ENCODE results near the gene SLX4IP.
"Not testable (repeated sequence)": the region's sequence is repeated elsewhere in the genome, so short reads cannot be mapped to it uniquely, and the experiment has no call there.

The SLX4IP gene

DNA sequence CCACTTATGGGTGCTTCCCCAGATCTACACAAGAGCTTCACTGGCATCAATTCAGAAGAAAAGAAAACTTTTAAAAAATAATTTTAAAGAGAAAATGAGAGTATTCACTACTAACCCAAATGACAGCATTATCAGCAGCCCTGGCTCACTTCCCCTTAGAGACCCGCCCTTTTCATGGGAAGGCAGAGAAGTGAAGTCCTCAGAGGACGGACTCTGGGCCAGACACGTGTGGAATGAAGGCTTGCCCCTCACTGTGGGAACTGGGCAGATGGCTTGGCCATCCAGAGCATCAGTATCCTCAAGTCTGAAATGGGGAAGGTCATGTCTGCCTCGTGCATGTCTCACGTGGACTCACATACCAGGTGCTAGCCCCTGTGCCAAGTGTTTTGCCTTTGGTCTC is 175.1 kb downstream of the SLX4IP start:
- DNase-seq: no peak

DNA sequence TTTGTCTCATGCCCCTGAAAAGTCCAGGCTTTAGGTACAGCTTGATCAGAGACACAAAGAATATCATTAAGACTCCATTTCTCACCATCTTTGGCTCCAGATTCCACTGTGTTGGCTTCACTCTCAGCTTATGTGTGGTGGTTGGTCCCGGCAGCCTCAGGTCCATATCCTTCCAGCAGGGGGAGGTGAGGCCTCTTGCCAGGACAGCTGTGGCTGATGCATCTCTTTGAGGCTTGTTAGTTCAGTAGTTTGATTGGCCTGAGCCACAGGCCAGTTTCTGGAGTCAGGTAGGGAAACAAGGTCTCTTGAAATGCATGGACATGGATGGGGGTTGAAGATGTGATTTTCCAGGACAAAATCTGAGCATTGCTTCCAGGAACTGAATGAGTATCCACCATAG is 176.3 kb downstream of the SLX4IP start:
- DNase-seq: no peak

DNA sequence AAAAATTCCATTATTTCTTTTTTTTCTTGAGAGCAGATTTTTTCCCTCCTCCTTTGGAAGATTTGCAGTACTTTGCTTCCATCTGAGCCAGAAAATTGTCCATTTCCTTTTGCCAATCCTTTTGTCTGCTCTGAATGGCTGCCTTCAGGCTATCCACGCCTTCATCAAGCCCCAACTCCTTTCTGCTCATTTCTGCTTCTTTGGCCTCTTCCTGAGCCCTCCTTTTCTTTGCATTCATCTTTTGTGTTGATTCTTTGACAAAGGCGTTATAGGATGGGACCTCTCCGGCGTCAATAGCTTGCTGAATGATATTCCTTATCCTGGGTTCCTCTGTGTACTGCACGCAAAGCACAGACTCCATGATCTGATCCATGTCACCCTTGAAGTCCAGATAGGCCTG is 178.3 kb downstream of the SLX4IP start:
- DNase-seq: not testable (repeated sequence)

DNA sequence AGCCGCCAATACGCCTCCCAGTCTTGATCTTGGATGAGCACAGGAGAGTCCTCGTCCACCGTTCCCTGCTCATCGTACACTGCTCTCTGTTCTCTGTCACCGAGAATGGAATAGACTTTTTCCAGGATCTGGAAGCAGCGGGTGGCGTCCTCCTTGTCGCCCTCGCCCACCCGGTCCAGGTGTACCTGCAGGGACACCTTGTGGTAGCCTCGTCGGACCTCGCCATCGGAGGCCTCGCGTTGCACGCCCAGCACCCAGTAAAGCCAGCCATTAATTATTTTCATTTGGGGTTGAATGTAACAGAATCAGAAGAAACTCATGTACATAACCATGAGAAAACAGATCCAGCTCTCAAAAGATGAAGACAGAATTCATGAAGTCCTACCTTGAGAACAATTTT is 178.8 kb downstream of the SLX4IP start:
- no peak for DNase-seq

DNA sequence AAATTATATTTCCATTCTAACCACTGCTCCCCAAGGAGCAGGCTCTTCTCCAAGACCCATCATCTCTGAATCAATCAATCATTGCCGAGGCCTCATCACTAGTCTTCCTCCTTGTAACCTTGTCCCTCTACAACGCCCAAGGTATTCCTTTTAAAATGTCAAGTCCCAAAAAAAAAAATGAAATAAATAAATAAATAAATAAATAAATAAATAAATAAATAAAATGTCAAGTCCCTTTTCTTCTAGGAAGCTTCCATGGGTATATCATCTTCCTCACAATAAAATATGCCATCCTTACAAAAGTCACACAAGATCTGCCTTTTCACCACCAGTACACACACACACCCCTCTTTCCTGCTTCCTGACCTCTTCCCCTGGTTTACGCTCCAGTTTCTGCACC is 181.1 kb downstream of the SLX4IP start:
- DNase-seq: no peak

DNA sequence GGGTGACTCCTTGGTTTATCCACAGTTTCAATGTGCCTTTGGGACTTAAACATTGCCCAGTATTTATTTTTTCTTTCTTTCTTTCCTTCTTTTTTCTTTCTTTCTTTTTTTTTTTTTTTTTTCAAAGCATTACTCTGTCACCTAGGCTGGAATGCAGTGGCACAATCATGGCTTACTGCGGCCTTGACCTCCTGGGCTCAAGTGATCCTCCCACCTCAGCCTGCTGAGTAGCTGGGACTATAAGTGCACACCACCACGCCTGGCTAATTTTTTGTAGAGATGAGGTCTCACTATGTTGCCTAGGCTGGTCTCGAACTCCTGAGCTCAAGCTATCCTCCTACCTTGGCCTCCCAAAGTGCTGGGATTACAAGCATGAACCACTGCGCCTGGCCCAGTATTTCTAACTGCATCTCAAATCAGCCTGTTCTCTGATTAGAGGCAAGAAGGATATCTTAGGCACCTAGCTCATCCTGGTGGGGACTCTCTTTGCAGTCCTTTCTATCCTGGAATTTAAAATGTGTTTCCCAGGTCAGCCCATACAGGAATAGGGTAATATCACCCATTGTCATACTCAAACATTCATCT is 182.5 kb downstream of the SLX4IP start:
- not testable (repeated sequence) for DNase-seq

DNA sequence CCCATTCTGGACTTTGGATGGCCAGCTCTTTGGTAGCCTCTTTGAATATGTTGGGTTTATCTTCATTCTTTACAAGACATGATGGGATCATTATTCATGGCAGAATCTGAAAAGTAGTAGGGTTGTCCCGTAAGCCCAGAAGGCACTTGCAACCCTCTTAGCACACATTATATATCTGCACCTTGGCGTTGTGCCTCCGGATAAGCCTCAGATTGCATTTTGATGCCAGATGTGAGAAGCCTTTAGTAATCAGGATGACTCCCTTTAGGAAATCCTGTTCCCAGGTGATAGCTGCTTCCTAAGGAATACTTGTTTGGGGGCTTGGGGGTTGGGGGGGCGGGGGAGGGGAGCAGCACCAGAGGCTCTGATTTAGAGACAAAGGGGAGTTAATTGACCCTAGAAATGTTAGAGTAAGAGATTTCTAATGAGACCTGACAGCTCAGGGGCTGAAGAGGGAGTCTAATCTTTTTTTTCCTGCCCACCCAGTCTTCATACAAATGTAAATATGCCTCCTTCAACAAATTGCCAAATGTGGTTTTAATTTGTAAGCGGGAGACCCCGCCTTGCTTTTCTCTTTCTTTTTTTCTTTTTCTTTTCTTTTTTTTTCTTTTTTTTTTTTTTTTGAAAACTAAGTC is 183.6 kb downstream of the SLX4IP start:
- DNase-seq: no peak

DNA sequence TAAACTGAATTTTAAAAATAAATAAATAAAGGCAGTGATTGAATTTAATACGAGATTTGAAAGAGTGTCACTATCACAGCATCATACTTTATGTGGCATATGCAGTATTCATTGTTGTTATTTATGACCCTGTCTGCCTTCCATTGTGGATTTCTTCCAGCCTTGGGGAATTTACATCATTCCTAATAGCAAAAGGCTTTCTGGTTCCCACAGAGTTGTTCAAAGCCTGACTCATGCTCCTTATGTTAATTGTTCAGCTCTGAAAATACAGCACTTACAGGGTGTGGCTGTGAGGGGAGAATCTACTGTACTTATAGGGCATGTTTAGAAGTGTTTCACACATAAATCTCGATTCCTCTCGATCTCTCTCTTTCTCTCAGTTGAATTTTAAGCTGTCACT is 184.3 kb downstream of the SLX4IP start:
- DNase-seq: no peak

DNA sequence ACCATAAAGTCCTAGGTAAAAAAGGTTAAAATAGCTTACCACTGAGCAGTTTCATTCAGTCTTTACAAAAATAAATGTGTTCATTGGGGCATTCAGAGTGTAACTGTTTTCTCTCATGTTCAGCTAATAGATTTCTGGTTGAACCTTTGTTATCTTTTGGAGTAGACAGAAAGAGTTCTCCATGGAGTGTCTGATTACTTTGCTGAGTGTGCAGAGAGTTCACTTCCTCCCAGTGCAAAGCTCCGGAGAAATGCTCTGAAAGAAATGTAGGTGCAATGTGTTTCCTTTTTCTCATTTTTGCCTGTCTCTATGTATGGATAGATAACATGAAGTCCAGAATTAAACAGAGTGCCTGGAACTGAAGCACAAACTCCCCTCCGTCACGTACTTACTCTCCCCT is 186.0 kb downstream of the SLX4IP start:
- DNase-seq: no peak

DNA sequence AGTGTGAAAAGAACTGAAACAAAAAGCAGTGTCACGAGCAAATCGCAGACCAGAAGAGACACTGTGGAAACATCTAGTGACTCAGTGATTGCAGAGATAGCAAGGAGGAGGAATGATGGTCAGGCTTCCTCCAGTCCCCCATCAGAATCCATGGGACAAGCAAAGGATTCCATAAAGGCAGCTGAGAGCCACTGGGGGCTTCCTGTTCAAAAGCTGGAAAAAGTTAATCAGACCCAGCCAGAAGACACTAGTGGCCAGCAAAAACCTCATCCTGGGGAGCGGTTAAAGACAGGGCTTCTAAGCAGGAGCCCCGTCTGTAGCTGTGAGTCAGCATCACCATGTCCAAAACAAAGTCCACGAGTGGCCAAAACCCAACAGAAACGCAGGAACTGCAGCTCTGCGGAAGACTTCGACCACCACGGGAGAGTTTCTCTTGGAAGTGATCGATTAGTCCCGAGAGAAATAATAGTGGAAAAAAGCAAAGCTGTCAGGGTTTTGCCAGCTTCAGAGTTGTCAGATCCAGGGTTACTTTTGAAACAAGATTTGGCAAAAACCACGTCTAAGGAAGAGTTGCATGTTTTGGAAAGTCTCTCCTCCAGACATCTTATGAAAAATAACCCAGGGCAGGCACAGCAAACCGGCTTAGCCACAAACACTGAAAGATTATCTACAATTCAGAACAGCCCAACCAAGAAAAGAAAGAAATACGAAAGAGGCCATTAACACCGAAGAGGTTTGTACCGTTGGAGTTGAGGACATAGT is 187.7 kb downstream of the SLX4IP start:
- no peak for DNase-seq

DNA sequence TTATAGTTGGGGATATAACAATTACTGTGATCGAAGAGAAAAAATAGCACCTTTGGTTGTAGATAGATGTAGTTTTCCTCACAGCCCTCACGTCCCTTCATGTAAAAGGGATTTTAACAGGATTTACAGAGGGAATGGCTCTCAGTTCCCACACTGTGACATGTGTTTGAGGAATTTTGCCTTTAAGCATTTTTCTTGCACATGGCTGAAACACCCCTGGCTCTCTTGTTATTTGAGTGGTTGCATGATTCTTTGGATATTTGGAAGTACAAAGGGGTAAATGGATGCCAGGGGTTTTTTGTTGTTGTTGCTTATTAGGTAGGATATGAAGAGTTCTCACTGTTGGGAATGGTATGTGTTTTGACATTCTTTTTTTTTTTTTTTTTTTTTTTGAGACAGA is 190.5 kb downstream of the SLX4IP start:
- DNase-seq: no peak

DNA sequence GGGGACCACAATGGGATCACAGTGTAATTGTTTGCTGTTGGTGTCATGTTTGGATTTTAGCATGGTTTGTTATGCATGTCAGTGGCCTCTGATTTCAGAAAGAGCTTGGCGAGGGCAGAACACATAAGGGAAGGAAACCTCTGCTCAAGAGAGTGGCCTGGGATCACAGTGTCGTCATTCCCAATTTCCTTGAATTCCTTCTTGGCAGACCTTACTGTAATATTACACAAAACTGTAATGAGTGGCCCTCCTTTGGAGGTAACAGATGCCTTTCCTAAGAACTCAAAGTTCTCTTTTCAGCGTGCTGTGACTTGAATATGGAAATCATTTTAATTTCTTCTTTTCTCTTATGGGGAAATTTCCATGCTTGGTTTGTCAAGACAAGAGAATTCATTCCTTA is 191.8 kb downstream of the SLX4IP start:
- DNase-seq: no peak

DNA sequence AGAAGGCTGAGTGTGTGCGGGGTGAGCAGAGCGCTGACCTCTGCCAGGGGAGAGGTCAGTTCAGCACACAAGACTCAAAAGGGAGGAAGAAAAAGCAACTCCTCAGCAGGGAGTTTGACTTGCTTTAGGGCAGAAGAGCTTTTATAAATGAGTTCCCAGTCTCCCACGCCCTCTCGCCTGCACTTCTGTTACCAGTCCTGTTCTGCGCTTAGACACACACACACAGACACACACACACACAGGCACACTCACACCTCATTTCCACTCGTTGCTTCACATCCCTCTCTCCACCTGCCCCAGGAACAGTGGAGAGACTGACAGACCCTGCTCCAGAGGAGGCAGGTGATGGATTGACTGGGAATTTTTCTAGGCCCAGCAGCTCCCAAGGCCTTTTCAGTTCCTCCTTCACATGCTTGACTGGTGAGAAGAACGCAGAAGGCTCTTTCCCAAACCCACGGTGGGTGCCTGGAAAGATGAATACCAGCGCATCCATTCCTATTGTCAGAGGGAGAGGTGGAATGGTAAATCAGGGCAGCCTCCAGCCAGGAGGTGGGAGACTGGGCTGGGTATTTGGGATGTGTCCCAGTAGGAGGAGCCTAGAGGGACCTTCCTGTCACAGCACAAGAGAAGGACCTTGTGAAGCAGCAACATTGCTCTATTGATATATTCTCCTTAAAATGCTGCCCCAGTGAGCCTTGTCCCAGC is 195.0 kb downstream of the SLX4IP start:
- no peak for DNase-seq

DNA sequence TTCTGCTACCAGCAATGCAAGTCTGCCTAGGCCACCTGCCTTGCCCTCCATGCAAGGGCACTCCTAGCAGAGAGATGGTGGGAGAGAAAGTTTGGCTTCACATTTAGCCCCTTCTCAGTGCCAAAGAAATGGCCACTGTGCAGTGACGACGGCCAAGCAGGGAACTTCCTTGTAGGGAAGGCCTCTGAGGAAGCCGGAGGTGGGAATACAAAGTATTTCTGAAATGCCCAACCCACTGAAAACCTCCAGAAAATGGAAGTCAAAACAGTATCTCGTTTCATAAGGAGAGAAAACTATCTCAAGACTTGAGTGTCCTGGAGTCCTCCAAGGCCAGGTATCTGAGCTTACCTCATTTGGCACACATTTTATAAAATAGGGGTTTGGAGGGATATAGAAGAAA is 196.0 kb downstream of the SLX4IP start:
- peak; percentile 28 to 53 for DNase-seq

DNA sequence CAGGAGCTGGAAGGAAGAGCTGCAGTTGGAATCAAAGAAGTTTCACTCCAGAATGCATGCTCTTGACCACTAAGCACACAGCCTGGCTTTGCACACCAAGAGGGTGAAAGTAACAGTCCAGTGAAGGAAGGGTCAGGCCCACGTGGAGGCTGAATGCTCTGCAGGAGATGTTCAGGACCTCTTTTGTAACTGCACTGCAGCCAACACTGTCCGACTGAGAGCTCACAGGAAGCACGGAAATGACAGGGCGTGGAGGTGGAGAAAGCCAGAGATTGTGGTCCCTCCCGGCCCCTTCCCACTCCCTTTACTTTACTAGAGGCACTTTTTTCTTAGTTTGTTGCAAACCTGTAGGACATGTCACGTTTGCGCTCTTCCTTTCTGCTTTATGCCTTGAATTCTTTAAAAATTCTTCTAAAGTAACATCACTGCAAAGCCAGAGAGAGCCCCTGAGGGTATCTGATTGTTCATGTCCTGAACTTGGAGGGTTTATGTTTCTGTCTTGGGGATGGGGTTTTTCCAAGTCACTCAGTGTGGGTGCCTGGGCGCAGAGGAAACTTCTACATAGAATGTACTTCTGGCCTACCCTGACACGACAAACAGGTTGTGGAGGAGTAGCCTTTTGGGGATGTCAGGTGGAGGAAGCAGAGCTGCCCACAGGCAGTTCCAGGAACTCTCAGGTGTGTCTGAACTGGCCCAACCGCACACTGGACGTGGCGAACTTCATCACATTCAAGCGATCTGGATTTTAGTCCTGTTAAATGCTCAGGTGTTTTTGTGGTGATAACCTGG is 197.8 kb downstream of the SLX4IP start:
- DNase-seq: no peak

DNA sequence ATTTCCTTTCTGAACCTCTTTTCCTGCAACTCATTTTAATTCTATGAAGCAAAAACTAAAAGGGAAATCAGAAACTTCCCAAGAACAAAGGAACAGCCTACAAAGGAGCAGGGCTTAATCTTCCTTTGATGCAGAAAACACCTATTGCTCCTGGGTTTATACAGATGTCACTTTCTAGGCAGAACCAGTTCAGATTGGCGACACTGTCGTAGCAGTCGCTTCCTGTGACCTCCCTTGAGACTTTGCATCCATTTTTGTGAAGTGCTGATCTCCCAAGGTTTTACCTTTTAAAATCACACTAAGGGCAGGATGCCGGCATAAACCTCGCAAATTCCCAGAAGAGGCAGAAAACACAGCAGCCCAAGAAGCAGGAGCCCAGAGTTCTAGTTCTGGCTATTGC is 198.6 kb downstream of the SLX4IP start:
- no peak for DNase-seq

DNA sequence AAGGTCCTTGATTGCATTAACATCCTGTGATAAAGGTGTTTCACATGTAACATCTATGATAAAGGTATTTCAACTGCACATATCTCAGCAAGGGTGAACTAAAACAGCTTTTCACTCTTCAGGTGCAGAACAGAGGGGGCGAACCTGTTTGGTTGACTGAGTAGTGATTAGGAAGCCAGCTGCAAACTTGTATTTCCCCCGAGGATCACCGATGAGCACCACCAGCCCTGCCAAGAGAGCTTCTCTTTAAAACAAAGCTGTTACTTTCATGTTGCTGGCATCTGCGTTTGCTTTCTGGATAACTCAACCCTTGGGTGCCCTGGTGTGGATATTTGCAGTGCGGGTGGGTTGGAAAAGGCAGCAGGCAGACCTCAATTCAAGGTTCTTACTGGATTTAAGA is 199.1 kb downstream of the SLX4IP start:
- DNase-seq: no peak

DNA sequence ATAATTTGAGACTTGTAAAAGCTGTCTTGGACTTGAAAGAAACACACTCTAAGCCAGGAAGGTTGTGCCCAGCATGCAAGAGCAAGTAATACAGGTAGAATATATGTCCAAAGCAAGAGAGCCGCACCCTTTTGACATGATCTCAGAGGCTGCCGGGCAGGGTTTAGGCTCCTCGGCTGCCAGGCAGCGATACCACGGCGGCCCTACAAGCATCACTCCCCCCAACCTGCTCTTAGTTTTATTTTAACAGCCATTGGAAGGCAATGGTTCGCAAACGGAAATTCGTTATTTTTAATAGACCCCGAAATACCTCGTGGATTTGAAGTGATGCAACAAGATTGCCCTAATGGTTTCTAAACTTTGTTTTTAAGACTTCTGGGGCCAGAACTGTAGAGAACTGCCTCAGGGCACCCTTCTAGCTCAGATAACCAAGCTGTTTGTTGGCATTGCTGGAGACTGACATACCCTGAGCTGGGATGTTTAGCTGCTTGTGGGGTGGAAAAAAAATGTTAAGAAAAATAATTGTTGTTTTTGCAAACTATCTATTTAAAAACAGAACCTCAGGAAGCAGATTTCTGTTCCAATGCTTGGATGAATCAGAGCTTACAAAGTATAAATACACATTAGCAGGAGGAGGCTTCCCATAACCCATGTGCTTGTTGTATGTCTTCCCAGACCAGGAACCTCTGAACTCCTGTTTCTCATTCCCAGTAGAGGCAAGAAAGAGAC is 199.7 kb downstream of the SLX4IP start:
- DNase-seq: no peak

DNA sequence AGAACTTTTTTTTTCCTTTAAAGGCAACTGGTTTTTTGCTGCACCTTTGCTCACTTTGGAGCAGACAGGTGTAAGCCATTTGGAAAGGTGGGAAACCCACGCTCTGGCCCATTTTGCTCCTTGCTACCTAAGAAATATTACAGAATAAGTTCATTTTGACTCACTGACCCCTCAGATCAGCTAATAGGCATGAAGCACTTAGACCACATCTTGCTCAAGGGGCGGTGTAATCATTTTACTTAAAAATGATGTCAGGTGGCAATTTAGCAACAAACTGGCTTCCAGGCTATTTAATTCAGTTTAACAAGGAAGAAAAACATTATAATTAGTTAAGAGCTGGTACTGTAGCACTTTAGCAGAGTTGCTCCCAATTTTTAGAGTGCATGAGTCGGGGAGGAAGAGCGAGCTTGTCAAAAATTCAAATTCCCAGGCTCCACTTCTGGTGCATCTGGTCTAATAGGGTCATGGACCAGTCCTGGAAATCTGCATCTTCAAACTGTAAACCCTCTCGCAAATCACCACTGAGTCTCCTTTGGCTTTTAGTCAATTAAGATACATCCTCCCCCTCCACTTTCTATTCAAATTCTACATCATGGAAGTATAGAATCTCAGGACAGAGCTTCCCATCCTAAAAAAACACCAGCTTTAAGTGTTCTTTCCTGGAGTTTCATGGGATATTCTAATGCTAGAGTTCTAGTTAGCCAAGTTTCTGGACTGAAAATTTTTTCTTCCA is 200.5 kb downstream of the SLX4IP start:
- no peak for DNase-seq

DNA sequence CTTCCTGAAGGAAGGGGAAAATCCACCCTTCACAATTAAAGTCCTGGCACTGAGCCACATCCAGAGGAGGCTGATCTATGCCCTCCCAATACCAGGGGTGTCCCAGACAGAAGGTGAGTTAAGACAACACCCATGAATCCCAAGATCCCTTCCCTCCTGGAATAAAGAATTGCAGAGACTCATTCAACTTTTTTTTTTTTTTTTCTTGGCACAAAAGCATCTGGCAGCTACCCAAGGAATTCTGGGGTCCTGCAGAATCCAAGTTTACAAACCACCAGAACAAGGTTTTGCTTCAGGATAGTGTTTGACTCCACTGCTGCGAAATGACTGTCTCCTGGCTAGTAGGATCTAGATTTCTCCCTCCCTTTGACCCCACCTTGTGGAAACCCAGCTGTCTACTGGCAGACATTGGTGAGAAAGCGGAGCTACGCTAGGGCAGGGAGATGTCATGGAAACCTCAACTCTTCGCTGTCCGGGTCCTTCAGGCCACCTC is 201.3 kb downstream of the SLX4IP start:
- DNase-seq: no peak

DNA sequence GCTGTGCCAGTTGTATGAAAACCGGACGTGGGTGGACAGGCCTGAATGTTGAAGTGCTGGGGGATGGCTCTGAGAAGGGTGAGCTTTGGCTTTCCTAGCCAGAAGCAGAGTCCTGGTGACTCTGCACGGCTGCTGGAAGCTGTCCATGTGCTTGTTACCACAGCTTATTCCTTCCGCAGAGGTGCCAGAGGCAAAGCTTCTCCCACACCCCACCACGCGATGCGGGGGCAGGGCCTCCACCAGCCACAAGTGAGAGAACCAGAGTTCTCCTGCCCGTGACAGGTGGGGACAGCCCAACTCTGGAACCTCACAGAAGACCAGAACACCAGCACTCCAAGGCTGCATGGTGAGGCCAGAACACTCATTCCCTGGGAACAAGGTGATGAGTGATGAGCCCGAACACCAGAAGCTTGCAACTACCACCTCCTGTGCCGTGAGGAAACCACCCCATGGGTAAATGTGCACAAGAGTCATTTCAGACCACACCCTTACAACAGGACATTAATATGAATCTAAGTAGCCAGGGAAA is 202.0 kb downstream of the SLX4IP start:
- DNase-seq: no peak

Data from inflammatory macrophage treated with lipopolysaccharide for 1 hour (primary cell).